Tibial nerve (tissue), 4 donors: ENCODE measurements around the gene RPS6KA2. TPM values are rescaled to one million over a fixed set of nuclear protein-coding genes. Genes with fewer than 3 reads are reported as not detected.

Experiments used
- DNase-seq, 2 donors: peaks; one replicate each; pipeline ENCODE4 v3.0.0-alpha.2; 2019; ENCODE audit warnings: low spot score in 2 of 2
- H3K27ac ChIP-seq, 4 donors: fragments of 200-600 bp; sonication (generic) in 3 of 4; one replicate each; pipeline ENCODE4 v1.5.1; 2017 to 2019; ENCODE audit warnings: mild to moderate bottlenecking in 1 of 4
- H3K27me3 ChIP-seq, 2 donors: fragments of 200-600 bp; sonication (generic) in 1 of 2; one replicate each; pipeline versions ENCODE4 v1.5.1 to v1.6.0; 2017 to 2019
- H3K36me3 ChIP-seq, 3 donors: fragments of 200-600 bp; sonication (generic); one replicate each; pipeline ENCODE4 v1.5.1; 2018 to 2019
- H3K4me1 ChIP-seq, 4 donors: fragments of 200-600 bp; sonication (generic) in 3 of 4; one replicate each; pipeline ENCODE4 v1.5.1; 2017 to 2019
- H3K4me3 ChIP-seq, 4 donors: fragments of 200-600 bp; sonication (generic) in 3 of 4; one replicate each; pipeline ENCODE4 v1.5.1; 2017 to 2019; ENCODE audit warnings: mild to moderate bottlenecking in 1 of 4, moderate library complexity in 1 of 4
- H3K9me3 ChIP-seq, 4 donors: fragments of 200-600 bp; sonication (generic) in 3 of 4; one replicate each; pipeline ENCODE4 v1.5.1; 2017 to 2019
- EP300 ChIP-seq, 2 donors: sonication (generic); formaldehyde crosslinking; IDR thresholded peaks; one replicate each; pipeline ENCODE4 v1.6.1; 2017; ENCODE audit warnings: antibody characterized with exemption in 2 of 2, mild to moderate bottlenecking in 1 of 2
- POLR2A ChIP-seq, 2 donors: fragments of 450-650 bp; IDR thresholded peaks; one replicate each; pipeline ENCODE4 v1.6.1; 2017; ENCODE audit warnings: antibody characterized with exemption in 2 of 2, mild to moderate bottlenecking in 2 of 2, moderate library complexity in 2 of 2
- WGBS, 2 donors: methylation state at CpG; one replicate each; pipeline ENCODE4 v1.1.5; 2018; 5-methylcytosine and 5-hydroxymethylcytosine counted together
- total RNA-seq, 4 donors: library from RNA; depleted of rRNA; stranded (reverse); fragments of >200 nt; gene quantifications; one replicate each; pipeline ENCODE4 v1.1.0, GENCODE V29; 2016
- TF ChIP-seq, protein P1 (sequence below), 5 experiments: fragments of 200-600 bp in 3 of 5; fragments of 450-650 bp in 2 of 5; sonication (generic) in 3 of 5; IDR thresholded peaks; one replicate each; pipeline ENCODE4 v1.5.1; 2016 to 2019; ENCODE audit warnings: antibody characterized with exemption in 5 of 5, mild to moderate bottlenecking in 3 of 5, moderate library complexity in 2 of 5

The RPS6KA2 gene
- total RNA-seq, 4 donors from 2014 or later = 89.6 to 153 (median 103) TPM

DNA sequence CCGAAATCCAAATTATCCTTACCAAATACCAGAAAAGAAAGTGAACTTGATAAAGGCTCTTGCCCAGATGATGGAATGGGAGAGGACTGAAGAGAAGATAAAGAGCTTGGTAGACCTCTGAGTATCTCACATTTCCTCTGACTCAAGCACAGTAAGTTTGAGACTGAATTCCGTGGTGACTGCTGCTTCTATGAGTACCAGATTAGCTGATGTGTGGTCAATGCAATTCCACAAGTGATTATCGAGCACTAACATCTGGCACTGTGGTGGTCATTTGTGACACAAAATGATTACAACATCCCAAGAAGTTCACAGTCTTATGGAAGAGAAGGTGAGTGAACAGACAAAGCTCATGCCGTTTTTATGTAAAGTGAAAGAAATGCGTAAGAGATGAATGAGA is 2.6 kb upstream of the RPS6KA2 start:
- Histone ChIP-seq H3K4me3 (no peak overlapping the region), H3K4me1 (peaks cover 0 to 26% (median 13%) of the 10 kb centered on the region in 4 donors), H3K9me3 (no peaks in the 10 kb centered on the region), H3K27ac (no peak overlapping the region), H3K36me3 (no peaks in the 10 kb centered on the region), H3K27me3 (no peaks in the 10 kb centered on the region)
- DNase-seq = no peak
- no peak for TF ChIP-seq POLR2A (IDR thresholded peaks at IDR 0.05)
- TF ChIP-seq, protein P1, sequence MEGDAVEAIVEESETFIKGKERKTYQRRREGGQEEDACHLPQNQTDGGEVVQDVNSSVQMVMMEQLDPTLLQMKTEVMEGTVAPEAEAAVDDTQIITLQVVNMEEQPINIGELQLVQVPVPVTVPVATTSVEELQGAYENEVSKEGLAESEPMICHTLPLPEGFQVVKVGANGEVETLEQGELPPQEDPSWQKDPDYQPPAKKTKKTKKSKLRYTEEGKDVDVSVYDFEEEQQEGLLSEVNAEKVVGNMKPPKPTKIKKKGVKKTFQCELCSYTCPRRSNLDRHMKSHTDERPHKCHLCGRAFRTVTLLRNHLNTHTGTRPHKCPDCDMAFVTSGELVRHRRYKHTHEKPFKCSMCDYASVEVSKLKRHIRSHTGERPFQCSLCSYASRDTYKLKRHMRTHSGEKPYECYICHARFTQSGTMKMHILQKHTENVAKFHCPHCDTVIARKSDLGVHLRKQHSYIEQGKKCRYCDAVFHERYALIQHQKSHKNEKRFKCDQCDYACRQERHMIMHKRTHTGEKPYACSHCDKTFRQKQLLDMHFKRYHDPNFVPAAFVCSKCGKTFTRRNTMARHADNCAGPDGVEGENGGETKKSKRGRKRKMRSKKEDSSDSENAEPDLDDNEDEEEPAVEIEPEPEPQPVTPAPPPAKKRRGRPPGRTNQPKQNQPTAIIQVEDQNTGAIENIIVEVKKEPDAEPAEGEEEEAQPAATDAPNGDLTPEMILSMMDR (IDR thresholded peaks at IDR 0.05) = no peak
- no peak for TF ChIP-seq EP300 (IDR thresholded peaks at IDR 0.05)
- whole genome bisulfite sequencing, 2 donors = 90 to 93% methylated on average over 5 of the region's 5 CpGs

GRCh38 chr6:166627875-166628801 is 1.1 kb upstream of the RPS6KA2 start:
- H3K27ac ChIP-seq = peak overlapping the region; percentile 58 to 95 (median 86)
- H3K27me3 ChIP-seq = no peaks in the 10 kb centered on the region
- H3K9me3 ChIP-seq = no peaks in the 10 kb centered on the region
- TF ChIP-seq EP300 (IDR thresholded peaks at IDR 0.05) = no peak
- TF ChIP-seq, protein P1 (IDR thresholded peaks at IDR 0.05) = no peak
- no peak for TF ChIP-seq POLR2A (IDR thresholded peaks at IDR 0.05)
- H3K4me1 ChIP-seq = peaks cover 0 to 41% (median 21%) of the 10 kb centered on the region in 4 donors
- 2 to 3% methylated on average over 61 of the region's 61 CpGs for WGBS, 2 donors
- no peaks in the 10 kb centered on the region for H3K36me3 ChIP-seq
- H3K4me3 ChIP-seq = peak overlapping the region; percentile 52 to 99 (median 71)
- peak in 1 of 2 donors; percentile 43 for DNase-seq

DNA sequence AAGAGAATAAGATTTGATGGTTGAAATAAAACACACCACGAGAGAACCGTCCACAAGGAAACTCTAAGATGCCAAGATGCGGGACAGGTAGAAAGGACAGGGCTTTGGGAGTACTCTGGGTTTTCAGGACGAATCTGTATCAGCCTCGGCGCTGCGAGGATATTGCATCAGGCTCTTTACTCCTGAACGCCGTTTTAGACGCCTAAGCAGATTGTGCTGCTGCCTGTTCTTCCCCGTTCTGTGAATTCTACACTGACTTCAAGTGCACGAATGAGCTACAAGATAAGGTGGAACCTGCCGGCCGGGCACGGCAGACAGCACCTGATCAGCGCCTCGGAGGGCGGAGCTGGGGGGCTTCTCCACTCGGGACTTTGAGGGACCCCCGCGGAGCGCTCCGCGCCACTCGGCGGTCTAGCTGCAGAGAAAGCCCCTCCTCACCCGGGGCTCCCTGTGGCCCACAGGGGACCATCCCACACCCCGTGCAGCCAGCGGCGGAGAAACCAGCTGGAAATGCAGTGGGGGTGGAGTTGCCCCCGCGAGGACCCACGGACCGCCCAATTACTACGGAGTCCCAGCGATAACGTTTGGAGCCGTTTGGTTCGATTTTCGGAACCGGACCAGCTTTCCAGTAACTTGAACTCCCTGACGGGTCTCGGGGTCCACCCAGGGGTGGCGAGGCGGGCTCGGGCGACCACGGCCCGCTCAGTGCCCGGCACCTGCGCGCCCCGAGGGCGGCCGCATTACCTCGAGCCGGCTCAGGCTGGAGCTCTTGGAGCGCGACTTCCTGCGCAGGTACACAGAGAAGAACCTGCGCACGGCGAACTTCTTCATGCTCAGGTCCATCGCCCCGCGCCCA is 646 bp downstream of the RPS6KA2 start:
- TF ChIP-seq POLR2A (IDR thresholded peaks at IDR 0.05) (no peak), EP300 (IDR thresholded peaks at IDR 0.05) (peak in 1 of 2 donors; percentile 32)
- TF ChIP-seq, protein P1 (IDR thresholded peaks at IDR 0.05) = peak in 1 of 5 experiments; percentile 7
- peak overlapping the region; percentile 74 to 99 (median 86) for H3K4me3 ChIP-seq
- DNase-seq = peak in 1 of 2 donors; percentile 35
- H3K27me3 ChIP-seq = no peaks in the 10 kb centered on the region
- peak overlapping the region; percentile 64 to 95 (median 85) for H3K27ac ChIP-seq
- H3K36me3 ChIP-seq = no peaks in the 10 kb centered on the region
- H3K4me1 ChIP-seq = peaks cover 0 to 58% (median 29%) of the 10 kb centered on the region in 4 donors
- no peaks in the 10 kb centered on the region for H3K9me3 ChIP-seq
- 3 to 7% methylated on average over 24 to 52 of the region's 66 CpGs for WGBS, 2 donors

DNA sequence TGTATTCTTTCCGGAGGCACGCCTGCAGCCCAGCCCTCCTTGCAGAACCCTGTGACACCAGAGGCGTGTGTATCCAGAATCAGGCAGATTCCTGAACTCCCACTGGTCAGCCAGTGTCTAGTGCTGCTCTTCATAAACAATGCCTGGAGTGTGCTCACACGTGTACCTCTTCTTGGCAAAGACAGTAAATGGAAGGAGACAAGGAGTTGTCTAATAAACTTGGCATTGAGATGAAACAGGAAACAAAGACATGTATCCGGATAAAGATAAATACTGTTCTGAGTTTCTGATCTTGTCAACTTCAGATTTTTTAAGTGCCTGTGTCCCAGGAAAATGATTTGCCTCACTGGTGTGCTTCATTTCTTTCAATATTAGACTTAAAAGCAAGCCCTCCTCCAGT is 1.7 kb downstream of the RPS6KA2 start:
- 28 to 38% methylated on average over 5 of the region's 5 CpGs for WGBS, 2 donors
- Histone ChIP-seq H3K4me3 (peak overlapping the region in 3 of 4 donors; percentile 84 to 99 (median 89)), H3K4me1 (peaks cover 0 to 69% (median 38%) of the 10 kb centered on the region in 4 donors), H3K36me3 (no peaks in the 10 kb centered on the region), H3K27me3 (no peaks in the 10 kb centered on the region), H3K9me3 (no peaks in the 10 kb centered on the region), H3K27ac (peak overlapping the region; percentile 48 to 95 (median 77))
- no peak for DNase-seq
- no peak for TF ChIP-seq POLR2A (IDR thresholded peaks at IDR 0.05)
- peak in 1 of 2 donors; percentile 41 for TF ChIP-seq EP300 (IDR thresholded peaks at IDR 0.05)
- TF ChIP-seq, protein P1 (IDR thresholded peaks at IDR 0.05) = no peak
